ENCODE results near the gene CHAF1A.
A peak's percentile ranks its signal among the peaks of the same experiment; 100 is the strongest.

The CHAF1A gene

GRCh38 chr19:4456476-4456842 lies 54.0 kb downstream of the CHAF1A start:
- peak; percentile 74 for DNase-seq (ENCODE audit: low read depth, low spot score)

DNA sequence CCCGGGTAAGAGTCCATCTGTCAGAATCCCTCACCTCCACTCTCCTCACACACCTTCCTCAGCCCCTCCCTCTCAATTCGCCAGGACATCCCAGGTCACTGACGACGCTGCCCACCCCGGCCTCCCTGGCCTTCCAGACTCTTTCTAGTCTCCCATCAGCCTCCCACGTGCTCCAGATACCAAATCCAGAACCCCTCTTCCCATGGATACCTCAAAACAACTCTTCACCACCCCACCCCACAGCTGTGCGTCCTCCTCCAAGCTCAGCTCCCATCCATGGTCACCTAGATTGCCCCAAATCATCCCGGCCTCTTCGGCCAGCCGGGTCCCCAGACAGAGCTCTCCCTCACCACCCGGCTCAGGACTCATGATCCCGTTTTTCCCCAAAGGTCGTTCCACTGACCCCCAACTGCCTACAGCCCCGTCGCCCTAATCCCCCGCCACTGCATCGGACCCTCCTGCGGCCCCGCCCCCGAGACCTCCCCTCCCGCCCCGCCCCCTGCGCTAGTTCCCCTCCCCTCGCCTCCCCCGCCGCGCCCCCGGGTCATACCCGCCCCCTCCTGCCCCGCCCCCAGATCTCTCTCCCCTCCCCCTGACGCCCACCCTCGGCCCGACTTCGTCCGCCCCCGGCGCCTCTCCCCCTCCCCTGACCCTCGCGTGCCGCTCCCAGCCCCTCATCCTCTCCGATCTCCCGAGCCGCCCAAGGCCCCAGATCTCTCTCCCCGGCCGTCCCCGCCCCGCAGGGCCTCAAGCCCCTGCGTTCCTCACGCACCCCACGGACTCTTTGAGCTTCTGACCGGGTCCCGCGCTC lies 54.6 kb downstream of the CHAF1A start:
- peak; percentile 81 for DNase-seq (ENCODE audit: low read depth, low spot score)

DNA sequence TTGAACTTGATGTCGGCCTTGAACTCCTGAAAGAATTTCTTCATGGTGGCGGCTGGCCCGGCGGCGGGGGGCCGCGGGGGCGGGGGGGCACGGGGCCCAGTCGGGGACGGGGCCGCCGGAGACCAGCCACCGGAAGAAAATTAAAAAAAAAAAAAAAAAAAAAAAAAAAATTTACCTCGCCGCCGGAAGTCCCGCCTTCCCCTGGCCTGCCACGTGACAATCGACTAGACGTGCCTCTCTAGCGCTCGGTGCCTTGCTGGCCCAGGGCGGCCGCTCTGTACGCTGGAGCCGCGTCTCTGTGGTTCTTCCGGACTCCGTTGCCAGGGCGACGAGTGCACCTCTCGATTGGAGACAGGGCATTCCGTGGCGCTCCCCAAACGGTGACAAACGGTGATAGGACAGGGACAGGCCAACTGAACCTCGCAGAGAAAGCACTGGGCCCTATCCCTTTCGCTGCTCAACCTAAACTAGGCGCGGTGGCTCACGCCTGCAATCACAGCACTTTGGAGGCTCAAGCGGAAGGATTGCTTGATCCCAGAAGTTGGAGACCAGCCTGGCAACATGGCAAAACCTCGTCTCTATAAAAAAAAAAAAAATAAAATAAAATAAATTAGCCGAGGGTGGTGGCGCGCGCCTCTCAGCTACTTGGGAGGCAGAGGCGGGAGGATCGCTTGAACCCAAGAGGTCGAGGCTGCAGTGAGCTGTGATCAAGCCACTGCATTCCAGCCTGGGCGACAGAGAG lies 55.4 kb downstream of the CHAF1A start, which contains the start of gene UBXN6:
Gene UBXN6 (minus strand): TSS at position 141 of the 742 bp plus-strand sequence. CDS start 97 bp downstream, at position 44.
- peak; percentile 98 for DNase-seq (ENCODE audit: low read depth, low spot score)

DNA sequence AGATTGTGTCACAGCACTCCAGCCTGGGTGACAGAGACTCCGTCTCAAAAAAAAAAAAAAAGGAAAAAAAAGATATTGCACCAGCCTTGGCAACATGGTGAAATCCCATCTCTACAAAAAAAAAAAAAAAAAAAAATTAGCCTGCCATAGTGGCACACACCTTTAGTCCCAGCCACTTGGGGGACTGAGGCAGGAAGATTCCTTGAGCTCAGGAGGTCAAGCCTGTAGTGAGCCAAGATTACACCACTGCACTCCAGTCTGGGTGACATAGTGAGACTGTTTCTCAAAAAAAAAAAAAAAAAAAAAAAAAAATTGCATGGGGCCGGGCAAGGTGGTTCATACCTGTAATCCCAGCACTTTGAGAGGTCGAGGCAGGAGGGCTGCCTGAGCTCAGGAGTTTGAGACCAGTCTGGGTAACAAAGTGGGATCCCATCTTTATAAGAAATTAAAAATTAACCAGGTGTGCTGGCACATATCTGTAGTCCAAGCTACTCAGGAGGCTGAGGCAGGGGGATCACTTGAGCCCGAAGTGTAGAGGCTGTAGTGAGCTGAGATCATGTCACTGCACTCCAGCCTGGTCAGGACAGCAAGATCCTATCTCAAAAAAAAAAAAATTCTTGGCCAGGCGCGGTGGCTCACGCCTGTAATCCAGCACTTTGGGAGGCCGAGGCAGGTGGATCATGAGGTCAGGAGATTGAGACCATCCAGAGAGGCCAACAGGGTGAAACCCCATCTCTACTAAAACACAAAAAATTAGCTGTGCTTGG lies 62.6 kb downstream of the CHAF1A start:
- DNase-seq (ENCODE audit: low read depth, low spot score) = no peak

DNA sequence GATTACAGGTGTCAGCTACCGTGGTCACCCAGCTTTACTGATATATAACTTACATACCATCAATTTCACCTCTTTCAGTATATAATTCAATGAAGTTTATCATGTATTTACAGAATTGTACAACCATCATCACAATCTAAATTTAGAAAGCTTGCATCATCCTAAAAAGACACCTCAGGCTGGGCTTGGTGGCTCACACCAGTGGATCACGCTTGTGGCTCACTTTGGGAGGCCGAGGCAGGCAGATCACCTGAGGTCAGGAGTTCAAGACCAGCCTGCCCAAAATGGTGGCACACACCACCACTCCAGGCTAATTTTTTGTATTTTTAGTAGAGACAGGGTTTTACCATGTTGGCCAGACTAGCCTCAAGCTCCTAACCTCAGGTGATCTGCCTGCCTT lies 65.4 kb downstream of the CHAF1A start:
- DNase-seq (ENCODE audit: low read depth, low spot score) = no peak

DNA sequence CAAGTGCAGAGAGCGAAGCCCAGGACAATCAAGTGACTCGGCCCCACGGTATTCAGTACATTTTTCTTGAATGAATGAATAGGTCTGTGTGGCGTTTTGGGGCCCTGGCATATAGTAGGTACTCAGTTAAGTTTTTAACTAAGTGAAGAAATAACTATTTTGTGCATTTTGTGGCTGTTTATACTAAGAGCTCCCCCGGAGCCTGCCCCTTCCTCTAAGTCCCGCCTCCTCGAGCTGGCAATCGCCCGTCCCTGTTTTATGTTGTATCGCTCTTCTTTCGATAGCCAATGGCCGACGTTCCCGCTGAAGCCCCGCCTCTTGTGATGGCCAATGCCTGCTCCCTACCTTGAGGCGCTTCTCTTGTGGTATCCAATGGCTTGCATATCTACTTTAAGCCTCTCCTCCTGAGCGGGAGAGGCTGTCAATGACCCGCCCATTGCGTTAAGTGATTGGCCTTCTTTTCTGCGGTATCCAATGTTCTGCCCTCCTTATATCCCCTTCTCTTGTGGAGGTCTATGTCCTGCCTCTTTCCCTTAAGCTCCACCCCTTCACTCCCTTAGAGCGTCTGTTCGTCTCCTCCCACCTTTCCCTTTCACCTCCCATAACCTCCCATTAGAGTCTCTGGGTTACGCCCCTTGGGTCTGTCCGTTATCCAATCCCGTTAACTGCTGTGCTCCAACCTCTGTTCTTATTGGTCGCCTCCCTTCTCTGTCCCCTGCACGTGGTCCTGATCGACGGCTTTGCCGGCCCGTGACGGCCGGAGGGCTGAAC lies 69.1 kb downstream of the CHAF1A start:
- DNase-seq (ENCODE audit: low read depth, low spot score) = peak; percentile 100

GRCh38 chr19:4472174-4472974 lies 69.9 kb downstream of the CHAF1A start, which contains the start of gene HDGFL2:
Gene HDGFL2 (plus strand): TSS chr19:4472297. CDS start chr19:4472351, 54 bp downstream.
- no peak for DNase-seq (ENCODE audit: low read depth, low spot score)

DNA sequence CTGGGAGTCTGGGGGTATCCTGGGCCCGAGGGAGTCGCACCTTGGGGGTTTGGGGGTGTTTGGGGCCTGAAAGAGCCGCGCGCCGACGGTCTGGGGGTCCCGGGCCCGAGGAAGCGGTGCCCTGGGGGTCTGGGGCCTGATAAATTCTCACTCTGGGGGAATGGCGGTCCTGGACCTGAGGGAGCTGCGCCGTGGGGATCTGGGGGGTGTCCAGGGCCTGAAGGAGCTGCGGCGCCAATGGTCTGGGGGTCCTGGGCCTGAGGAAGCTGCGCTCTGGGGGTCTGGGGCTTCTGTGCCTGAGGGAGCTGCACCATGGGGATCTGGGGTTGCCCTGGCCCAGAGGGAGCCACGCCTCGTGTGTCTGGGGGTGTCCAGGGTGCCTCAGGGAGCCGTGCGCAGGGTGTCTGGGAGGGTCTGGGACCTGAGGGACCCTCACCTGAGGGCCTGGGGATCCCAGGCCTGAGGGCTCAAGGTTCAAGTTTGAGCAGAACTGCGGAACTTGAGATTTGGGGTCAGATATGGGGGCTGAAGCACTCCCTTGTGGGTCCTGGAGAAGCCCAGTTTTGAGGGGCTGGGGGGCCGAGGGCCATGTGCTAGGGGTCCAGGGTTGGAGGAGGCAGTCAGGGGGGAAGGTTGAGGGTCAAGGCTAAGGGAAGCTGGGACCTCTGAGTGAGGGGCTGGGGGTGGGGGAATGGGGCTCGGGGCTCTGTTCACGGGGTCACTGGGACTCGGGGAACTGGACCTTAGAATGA lies 70.7 kb downstream of the CHAF1A start:
- no peak for DNase-seq (ENCODE audit: low read depth, low spot score)

- peak; percentile 41 for DNase-seq (ENCODE audit: low read depth, low spot score)
These were observed 71.5 kb downstream of the CHAF1A start for GRCh38 chr19:4473763-4474513.

DNA sequence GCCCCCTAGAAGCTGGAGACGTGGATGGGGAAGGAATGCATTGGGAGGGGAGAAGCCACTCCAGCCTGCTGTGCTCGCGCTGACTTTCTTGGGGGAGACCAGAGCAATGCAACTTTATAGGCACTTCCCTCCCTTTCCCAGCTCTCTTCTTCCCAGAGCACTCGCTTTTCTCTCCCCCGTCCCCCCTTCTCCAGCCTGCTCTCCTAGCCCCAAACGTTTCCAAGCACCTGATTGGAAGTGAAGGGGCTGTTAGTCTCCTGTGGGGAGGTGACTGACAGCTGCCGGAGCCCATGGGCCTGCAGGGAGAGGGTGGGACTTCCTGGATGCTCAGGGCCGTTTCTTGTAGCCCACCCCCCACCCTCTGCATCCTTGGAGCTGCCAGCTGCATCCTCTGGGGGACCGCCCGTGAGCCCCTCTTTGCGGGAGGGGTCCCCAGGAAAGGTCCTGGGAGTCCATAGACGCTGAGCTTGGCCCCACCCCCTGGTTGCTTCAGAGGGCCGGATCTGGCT lies 72.1 kb downstream of the CHAF1A start:
- DNase-seq (ENCODE audit: low read depth, low spot score) = peak; percentile 89

- no peak for DNase-seq (ENCODE audit: low read depth, low spot score)
These were observed 74.8 kb downstream of the CHAF1A start for GRCh38 chr19:4477034-4477801.

DNA sequence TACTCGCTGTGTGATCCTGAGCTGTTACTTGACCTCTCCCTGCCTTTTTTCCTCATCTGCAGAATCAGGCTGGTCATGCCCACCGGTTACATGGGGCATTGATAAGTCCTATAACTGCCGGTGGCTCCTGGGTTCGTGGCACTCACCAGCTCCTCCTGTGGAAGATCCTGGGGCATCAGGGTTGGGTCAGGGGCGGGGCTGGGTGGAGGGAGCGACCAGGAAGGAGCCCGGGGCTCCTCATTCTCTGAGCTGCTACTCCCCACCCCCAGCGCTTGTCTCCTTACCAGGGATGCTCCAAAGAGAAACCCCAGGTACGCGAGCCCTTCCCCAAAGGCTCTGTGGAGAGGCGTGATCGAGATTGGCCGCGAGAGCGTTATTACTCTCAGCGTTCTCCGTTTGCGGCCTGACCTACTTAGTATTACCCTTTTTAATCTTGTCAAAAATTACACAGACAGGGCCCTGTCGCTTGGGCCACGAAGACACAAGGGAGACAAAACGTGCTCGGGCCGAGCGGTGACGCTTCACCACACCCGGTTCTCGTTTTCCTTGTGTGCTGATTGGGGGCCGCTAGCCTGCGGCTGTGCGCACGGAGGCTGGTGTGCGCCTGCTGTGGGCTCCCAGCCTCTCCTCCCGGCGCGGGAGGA lies 80.4 kb downstream of the CHAF1A start:
- DNase-seq (ENCODE audit: low read depth, low spot score) = no peak

DNA sequence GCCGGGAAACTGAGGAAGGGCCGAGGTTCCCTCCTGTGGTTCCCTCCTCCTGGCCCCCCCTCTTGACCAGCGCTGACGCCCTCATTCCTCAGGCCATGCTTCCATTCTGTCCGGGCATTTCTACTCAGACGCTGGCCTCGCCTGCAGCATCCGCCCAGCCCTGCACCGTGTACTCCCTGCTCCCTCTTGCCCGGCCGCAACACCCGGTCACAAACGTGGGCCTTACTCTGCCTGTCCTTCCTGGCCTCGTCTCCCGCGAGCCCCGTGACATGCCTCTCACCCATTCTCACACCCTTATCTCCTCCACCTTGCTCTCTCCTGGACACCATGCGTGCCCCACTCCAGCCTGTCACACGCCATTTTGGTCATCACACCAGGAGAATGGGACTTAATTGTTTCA lies 80.9 kb downstream of the CHAF1A start:
- DNase-seq (ENCODE audit: low read depth, low spot score) = no peak

- DNase-seq (ENCODE audit: low read depth, low spot score) = no peak
These were observed 85.1 kb downstream of the CHAF1A start for GRCh38 chr19:4487572-4487971.

DNA sequence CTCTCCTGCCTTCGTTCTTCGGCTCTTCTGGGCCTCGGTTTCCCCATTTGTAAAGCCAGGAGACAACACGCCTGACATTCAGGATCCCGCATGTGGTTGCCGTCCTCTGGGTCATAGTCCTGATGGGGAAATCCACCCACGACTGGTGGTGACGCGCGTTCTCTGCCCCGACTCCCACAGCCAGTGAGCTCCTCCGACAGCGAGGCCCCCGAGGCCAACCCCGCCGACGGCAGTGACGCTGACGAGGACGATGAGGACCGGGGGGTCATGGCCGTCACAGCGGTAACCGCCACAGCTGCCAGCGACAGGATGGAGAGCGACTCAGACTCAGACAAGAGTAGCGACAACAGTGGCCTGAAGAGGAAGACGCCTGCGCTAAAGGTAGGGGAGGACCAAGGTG lies 86.1 kb downstream of the CHAF1A start:
- no peak for DNase-seq (ENCODE audit: low read depth, low spot score)

- no peak for DNase-seq (ENCODE audit: low read depth, low spot score)
These were observed 89.0 kb downstream of the CHAF1A start for GRCh38 chr19:4491446-4491845.

GRCh38 chr19:4492337-4493103 lies 90.1 kb downstream of the CHAF1A start:
- DNase-seq (ENCODE audit: low read depth, low spot score) = no peak

Measured in astrocyte of the hippocampus (primary cell).